Measurements from ENCODE around the gene CWC27. TPM values are rescaled to one million over a fixed set of nuclear protein-coding genes. Genes with fewer than 3 reads are reported as not detected.

Gene CWC27
- polyA plus RNA-seq, 4 donors: 7.0 to 21.3 (median 14.8) TPM

DNA sequence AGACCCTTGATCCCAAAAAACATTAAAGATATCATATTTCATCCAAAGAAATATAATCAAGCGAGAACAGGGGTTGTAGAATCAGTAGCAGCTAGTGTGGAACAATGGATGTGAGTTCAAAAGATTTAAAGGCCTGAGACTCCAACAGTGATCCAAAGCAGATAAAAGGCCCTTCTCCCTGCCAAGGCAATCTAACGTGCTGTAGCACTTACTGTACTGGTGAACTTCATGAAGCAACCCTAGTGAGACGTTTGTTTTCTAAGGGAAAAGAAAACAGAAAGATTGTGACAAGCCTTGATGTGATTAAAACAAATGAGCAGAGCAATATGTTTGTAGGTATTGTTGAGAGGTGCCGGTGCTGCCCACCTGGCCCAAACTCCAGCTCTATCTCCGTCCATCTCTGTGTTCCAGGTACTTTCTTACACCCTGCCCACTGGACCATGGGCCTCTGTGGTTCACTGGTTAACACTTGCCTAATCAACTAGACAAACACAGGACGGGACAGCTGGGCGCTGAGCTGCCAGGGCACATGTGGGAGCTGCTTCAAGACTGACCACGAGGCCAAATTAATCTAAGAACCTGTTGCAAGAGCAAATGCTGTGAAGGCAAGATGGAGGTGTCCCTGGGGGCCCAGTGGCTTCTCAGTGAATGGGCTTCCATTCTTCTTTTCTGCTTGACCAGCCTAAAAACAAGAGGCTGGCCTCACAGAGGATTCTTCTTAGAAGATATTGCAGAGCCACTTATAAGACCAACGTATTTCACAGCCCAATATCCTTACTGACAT lies 265.5 kb downstream of the CWC27 start:
- Histone ChIP-seq H3K4me1 (ENCODE audit: control insufficient read depth in 3 of 3, insufficient read depth in 2 of 3, low read depth in 1 of 3, low read length in 2 of 3) (peaks cover 0 to 5% (median 2%) of the 10 kb centered on the region in 3 donors), H3K9me3 (ENCODE audit: control insufficient read depth in 2 of 2, insufficient read depth in 1 of 2, low read depth in 1 of 2, low read length in 1 of 2) (no peaks in the 10 kb centered on the region), H3K36me3 (ENCODE audit: control insufficient read depth in 3 of 3, insufficient read depth in 2 of 3, low read depth in 1 of 3, low read length in 3 of 3) (no peaks in the 10 kb centered on the region), H3K27me3 (ENCODE audit: control insufficient read depth in 3 of 3, insufficient read depth in 3 of 3, low read length in 3 of 3) (no peaks in the 10 kb centered on the region), H3K4me3 (ENCODE audit: low read depth in 1 of 3, low read length in 3 of 3) (no peak overlapping the region), H3K27ac (ENCODE audit: low read depth in 1 of 3, low read length in 2 of 3) (peak overlapping the region in 1 of 3 donors; percentile 95)
- DNase-seq (no peak), FAIRE-seq (no peak)
- 78 to 89% (median 83%) methylated on average over 9 of the region's 9 CpGs for WGBS, 3 donors

DNA sequence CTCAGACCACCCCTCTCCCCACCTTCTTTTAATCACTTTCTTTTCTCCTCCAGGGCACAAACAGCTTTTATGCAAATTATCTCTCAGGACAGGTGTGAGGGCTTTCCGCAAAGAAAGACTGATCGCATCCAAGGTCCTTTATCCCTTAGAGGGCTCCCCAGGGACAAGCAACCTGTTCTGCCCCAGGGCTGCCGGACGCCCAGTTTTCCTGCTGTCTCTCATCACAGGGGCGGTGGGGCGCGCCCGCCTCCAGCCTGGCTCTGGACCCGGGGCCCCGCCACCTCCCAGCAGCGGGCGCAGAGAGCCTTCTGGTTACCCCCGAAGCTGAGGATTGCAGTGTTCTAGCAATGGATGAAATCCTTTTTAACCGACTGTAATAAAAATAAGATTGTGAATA lies 266.1 kb downstream of the CWC27 start:
- H3K4me1 ChIP-seq (ENCODE audit: control insufficient read depth in 3 of 3, insufficient read depth in 2 of 3, low read depth in 1 of 3, low read length in 2 of 3): peaks cover 0 to 5% (median 2%) of the 10 kb centered on the region in 3 donors
- 58 to 80% (median 72%) methylated on average over 14 of the region's 14 CpGs for WGBS, 3 donors
- no peak for DNase-seq

DNA sequence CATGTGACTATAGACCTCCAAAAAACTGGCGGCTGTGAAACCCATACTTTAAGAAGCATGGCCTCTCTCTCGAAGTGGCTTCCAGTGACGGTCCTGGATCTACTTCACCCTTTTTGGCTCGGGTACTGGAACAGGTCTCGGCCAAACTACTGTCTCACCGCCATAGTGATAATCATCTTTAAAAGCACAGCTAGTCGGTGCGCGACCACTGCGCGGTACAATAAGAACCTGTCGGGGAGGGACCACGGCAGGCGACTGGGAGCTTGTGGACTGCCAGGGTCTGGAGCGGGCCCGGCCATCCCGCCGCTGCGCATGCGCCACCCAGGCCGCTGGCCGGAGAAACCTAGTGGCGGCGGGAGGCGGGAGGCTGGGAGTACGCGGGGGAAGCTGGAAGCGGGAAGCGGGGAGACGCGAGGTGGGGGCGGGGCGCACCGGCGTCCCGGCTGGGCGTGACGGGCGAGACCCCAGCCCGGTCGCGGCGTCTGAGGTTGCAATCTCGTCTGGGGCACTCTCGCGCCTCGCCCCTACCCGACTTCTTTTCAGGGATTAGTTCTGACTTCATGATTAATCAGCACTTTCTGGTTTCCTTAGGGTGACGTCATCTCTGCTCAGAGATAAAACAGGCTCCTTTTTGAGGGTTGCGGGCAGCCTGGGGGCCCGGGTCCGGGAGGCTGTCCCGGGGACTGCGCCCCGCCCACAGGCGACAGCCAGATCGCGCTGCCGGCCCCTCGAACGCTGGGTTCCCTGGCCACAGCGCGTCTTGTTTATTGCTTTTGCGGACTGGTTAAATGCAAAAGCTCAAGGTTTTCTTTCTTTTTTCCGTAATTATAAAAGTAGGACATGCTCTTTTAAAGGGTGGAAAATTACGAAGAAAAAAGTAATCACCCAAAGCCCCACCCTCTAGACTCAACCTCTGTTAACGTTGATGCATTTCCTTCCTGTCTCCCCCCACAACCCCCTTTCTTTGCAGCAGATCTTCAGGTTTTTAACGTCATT lies 266.8 kb downstream of the CWC27 start:
- FAIRE-seq: no peak
- DNase-seq: peak; percentile 82 to 94
- H3K4me3 ChIP-seq (ENCODE audit: low read depth in 1 of 3, low read length in 3 of 3): peak overlapping the region; percentile 62 to 69 (median 65)
- no peaks in the 10 kb centered on the region for H3K27me3 ChIP-seq (ENCODE audit: control insufficient read depth in 3 of 3, insufficient read depth in 3 of 3, low read length in 3 of 3)
- no peaks in the 10 kb centered on the region for H3K36me3 ChIP-seq (ENCODE audit: control insufficient read depth in 3 of 3, insufficient read depth in 2 of 3, low read depth in 1 of 3, low read length in 3 of 3)
- WGBS, 3 donors: 0 to 2% (median 2%) methylated on average over 67 to 68 of the region's 68 CpGs
- H3K4me1 ChIP-seq (ENCODE audit: control insufficient read depth in 3 of 3, insufficient read depth in 2 of 3, low read depth in 1 of 3, low read length in 2 of 3): peaks cover 0 to 5% (median 2%) of the 10 kb centered on the region in 3 donors
- peak overlapping the region; percentile 78 to 95 (median 85) for H3K27ac ChIP-seq (ENCODE audit: low read depth in 1 of 3, low read length in 2 of 3)
- no peaks in the 10 kb centered on the region for H3K9me3 ChIP-seq (ENCODE audit: control insufficient read depth in 2 of 2, insufficient read depth in 1 of 2, low read depth in 1 of 2, low read length in 1 of 2)

More for the DNA sequence above, 266.1 kb downstream of the CWC27 start:
- H3K4me3 ChIP-seq (ENCODE audit: low read depth in 1 of 3, low read length in 3 of 3): peak overlapping the region in 2 of 3 donors; percentile 62 to 69
- no peak for FAIRE-seq
- no peaks in the 10 kb centered on the region for H3K36me3 ChIP-seq (ENCODE audit: control insufficient read depth in 3 of 3, insufficient read depth in 2 of 3, low read depth in 1 of 3, low read length in 3 of 3)
- no peaks in the 10 kb centered on the region for H3K27me3 ChIP-seq (ENCODE audit: control insufficient read depth in 3 of 3, insufficient read depth in 3 of 3, low read length in 3 of 3)
- H3K27ac ChIP-seq (ENCODE audit: low read depth in 1 of 3, low read length in 2 of 3): peak overlapping the region; percentile 78 to 95 (median 85)
- H3K9me3 ChIP-seq (ENCODE audit: control insufficient read depth in 2 of 2, insufficient read depth in 1 of 2, low read depth in 1 of 2, low read length in 1 of 2): no peaks in the 10 kb centered on the region

DNA sequence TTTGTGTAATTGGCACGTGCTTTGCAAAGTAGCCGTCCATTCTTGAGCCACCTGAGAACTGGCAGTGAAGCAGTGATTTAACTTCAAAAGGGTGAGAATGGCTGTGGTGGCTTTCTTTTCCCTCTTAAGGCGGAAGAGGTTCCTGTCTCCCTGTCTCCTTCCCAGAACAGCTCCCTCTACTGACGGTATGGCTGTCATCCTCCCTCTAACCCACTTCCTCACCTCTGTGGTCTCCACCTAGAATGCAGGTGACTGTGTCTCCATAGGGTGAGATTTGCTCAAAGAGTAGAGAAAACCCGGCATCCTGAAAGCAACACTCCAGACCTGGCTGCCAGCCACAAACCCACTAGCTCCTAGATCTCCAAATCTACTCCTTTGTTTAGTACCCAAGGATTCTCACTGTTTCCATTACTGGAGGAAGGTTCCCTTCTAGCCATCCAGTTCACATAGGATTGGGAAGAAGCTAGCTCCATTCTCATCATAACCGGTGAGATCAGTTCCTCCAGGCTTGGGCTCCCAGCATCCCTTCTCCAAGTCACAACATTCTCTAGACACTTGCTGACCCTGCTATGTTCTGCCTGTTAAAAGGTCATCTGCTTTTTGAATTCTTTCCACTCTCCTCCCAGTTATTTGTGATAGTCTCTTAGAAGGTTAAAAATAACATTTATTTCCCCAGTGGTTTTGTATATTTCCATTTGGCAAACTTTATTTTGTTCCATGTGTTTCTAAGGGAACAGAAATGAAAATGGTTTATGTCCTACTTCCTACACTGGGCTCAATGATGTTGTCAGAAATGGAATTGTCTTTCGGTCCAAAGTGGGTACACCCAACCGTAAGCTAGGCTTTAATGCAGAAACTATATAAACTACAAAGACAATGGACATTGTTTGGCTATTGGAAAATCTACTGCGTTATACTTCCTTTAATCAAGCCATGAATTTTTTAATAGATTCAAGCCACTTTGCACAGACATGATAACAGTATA lies 269.4 kb downstream of the CWC27 start:
- H3K27ac ChIP-seq (ENCODE audit: low read depth in 1 of 3, low read length in 2 of 3): peak overlapping the region in 1 of 3 donors; percentile 60
- FAIRE-seq (no peak), DNase-seq (peak; percentile 65 to 69)
- H3K4me1 ChIP-seq (ENCODE audit: control insufficient read depth in 3 of 3, insufficient read depth in 2 of 3, low read depth in 1 of 3, low read length in 2 of 3): peaks cover 0 to 5% (median 2%) of the 10 kb centered on the region in 3 donors
- H3K9me3 ChIP-seq (ENCODE audit: control insufficient read depth in 2 of 2, insufficient read depth in 1 of 2, low read depth in 1 of 2, low read length in 1 of 2): no peaks in the 10 kb centered on the region
- H3K27me3 ChIP-seq (ENCODE audit: control insufficient read depth in 3 of 3, insufficient read depth in 3 of 3, low read length in 3 of 3): no peaks in the 10 kb centered on the region
- 65 to 74% (median 68%) methylated on average over 9 of the region's 9 CpGs for WGBS, 3 donors
- H3K36me3 ChIP-seq (ENCODE audit: control insufficient read depth in 3 of 3, insufficient read depth in 2 of 3, low read depth in 1 of 3, low read length in 3 of 3): no peaks in the 10 kb centered on the region
- no peak overlapping the region for H3K4me3 ChIP-seq (ENCODE audit: low read depth in 1 of 3, low read length in 3 of 3)

DNA sequence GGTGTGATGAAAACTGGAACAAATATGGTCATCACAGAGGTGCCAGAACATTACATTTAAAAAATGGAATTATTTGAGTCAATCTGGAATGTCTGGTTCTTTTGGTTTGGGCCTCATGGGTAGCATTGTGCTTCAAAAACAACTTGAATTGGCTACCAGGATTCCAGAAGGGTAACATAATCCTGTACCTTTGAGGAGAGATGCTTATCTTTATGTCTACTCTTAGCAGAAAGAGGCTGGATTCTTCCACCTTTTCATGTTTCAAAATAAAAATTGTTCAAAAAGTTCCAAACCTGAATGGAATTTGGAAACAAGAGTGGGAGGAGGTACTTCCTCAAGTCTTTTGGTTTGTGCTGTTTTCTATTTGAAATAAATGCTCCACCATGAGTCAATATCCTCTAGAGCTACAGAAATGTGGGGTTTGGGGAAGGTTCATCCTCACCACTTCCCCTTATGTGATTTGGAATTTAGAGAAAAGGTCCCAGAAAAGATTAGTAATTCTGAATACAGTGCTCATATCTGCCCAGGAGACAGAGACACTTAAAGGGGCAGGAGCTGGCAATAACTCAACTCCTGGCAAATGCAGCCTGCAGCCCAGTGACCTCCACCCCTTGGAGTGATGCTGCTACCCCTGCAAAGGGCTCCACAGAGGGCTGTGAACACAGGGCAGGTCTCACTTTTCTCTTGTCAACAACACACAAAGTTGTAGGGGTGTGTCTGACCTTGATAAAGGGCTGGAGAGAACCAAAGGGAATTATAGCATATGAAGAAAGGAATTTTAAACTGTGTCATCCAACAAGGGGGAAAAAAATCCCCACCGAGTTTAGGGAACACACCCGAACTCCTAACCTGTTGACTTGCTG lies 272.8 kb downstream of the CWC27 start:
- WGBS, 3 donors: 84 to 88% (median 85%) methylated on average over 2 of the region's 2 CpGs
- no peak for DNase-seq
- no peak overlapping the region for H3K4me3 ChIP-seq (ENCODE audit: low read depth in 1 of 3, low read length in 3 of 3)
- no peaks in the 10 kb centered on the region for H3K9me3 ChIP-seq (ENCODE audit: control insufficient read depth in 2 of 2, insufficient read depth in 1 of 2, low read depth in 1 of 2, low read length in 1 of 2)
- no peak for FAIRE-seq
- no peaks in the 10 kb centered on the region for H3K36me3 ChIP-seq (ENCODE audit: control insufficient read depth in 3 of 3, insufficient read depth in 2 of 3, low read depth in 1 of 3, low read length in 3 of 3)
- H3K4me1 ChIP-seq (ENCODE audit: control insufficient read depth in 3 of 3, insufficient read depth in 2 of 3, low read depth in 1 of 3, low read length in 2 of 3): no peaks in the 10 kb centered on the region
- H3K27me3 ChIP-seq (ENCODE audit: control insufficient read depth in 3 of 3, insufficient read depth in 3 of 3, low read length in 3 of 3): no peaks in the 10 kb centered on the region
- no peak overlapping the region for H3K27ac ChIP-seq (ENCODE audit: low read depth in 1 of 3, low read length in 2 of 3)

DNA sequence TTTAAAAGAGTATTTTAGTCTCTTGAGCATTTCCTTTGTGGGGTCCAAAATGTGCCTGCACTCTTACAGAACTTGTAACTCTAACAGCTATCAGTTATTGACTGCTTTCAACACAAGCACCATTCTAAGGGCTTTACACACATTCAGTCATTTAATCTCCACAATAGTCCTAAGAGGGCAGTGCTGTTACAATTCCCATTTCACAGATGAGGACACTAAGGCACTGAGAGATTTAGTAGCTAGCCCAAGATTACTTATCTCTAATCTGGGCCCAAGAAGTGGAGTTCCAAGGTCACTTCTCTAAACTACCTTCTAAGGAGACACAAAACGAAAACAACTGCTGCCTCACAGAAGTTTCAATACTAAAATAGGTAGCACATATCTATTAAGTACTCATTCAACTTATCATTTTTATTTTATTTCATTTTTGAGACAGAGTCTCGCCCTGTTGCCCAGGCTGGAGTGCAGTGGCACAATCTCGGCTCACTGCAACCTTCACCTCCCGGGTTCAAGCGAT lies 275.2 kb downstream of the CWC27 start:
- no peak for FAIRE-seq
- H3K36me3 ChIP-seq (ENCODE audit: control insufficient read depth in 3 of 3, insufficient read depth in 2 of 3, low read depth in 1 of 3, low read length in 3 of 3): no peaks in the 10 kb centered on the region
- H3K27me3 ChIP-seq (ENCODE audit: control insufficient read depth in 3 of 3, insufficient read depth in 3 of 3, low read length in 3 of 3): no peaks in the 10 kb centered on the region
- no peaks in the 10 kb centered on the region for H3K4me1 ChIP-seq (ENCODE audit: control insufficient read depth in 3 of 3, insufficient read depth in 2 of 3, low read depth in 1 of 3, low read length in 2 of 3)
- H3K27ac ChIP-seq (ENCODE audit: low read depth in 1 of 3, low read length in 2 of 3): no peak overlapping the region
- 87 to 91% (median 90%) methylated on average over 5 of the region's 5 CpGs for WGBS, 3 donors
- no peak overlapping the region for H3K4me3 ChIP-seq (ENCODE audit: low read depth in 1 of 3, low read length in 3 of 3)
- no peaks in the 10 kb centered on the region for H3K9me3 ChIP-seq (ENCODE audit: control insufficient read depth in 2 of 2, insufficient read depth in 1 of 2, low read depth in 1 of 2, low read length in 1 of 2)
- no peak for DNase-seq

DNA sequence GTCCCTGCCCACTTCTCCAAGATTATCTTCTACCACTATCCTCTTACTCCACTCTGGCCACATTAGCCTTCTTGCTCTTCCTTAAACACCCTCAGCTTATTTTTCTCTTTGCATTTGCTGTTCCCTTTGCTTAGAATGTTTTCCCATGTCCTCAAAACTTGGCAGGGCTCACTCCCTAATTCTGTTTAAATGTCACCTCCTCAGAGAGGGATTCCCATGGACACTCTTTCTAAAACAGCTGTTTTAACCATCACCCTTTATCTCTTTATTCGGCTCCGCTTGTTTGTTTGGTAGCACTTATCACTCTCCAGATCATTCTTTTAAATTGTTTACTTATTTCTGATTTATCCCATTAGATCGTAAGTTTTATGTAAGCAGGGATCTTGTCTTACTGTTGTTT lies 278.5 kb downstream of the CWC27 start:
- Histone ChIP-seq H3K36me3 (ENCODE audit: control insufficient read depth in 3 of 3, insufficient read depth in 2 of 3, low read depth in 1 of 3, low read length in 3 of 3) (no peaks in the 10 kb centered on the region), H3K9me3 (ENCODE audit: control insufficient read depth in 2 of 2, insufficient read depth in 1 of 2, low read depth in 1 of 2, low read length in 1 of 2) (no peaks in the 10 kb centered on the region), H3K27ac (ENCODE audit: low read depth in 1 of 3, low read length in 2 of 3) (no peak overlapping the region), H3K4me1 (ENCODE audit: control insufficient read depth in 3 of 3, insufficient read depth in 2 of 3, low read depth in 1 of 3, low read length in 2 of 3) (no peaks in the 10 kb centered on the region), H3K27me3 (ENCODE audit: control insufficient read depth in 3 of 3, insufficient read depth in 3 of 3, low read length in 3 of 3) (no peaks in the 10 kb centered on the region), H3K4me3 (ENCODE audit: low read depth in 1 of 3, low read length in 3 of 3) (no peak overlapping the region)
- FAIRE-seq (no peak), DNase-seq (no peak)
- WGBS, 3 donors: 56 to 74% (median 65%) methylated on average over 3 of the region's 3 CpGs

Measured in small intestine (tissue), 7 donors.